ENCODE results near the gene MIER2.
"Not testable (repeated sequence)": the region's sequence is repeated elsewhere in the genome, so short reads cannot be mapped to it uniquely, and the experiment has no call there.

MIER2 gene

GRCh38 chr19:344625-345319 lies at the start of gene MIER2:
Gene MIER2 (minus strand): TSS chr19:344796. CDS start chr19:344782, 14 bp downstream.
- peak; percentile 55 to 87 (median 83) for DNase-seq (ENCODE audit: low read depth in 4 of 4, low spot score in 1 of 4)

- not testable (repeated sequence) for DNase-seq (ENCODE audit: low read depth in 4 of 4, low spot score in 1 of 4)
Observed at GRCh38 chr19:393560-393959, 49.0 kb upstream of the MIER2 start.

- no peak for DNase-seq (ENCODE audit: low read depth in 4 of 4, low spot score in 1 of 4)
Observed at GRCh38 chr19:392375-392970, 47.9 kb upstream of the MIER2 start.

GRCh38 chr19:391726-392374 lies 47.3 kb upstream of the MIER2 start:
- no peak for DNase-seq (ENCODE audit: low read depth in 4 of 4, low spot score in 1 of 4)

GRCh38 chr19:391207-391557 lies 46.6 kb upstream of the MIER2 start:
- DNase-seq (ENCODE audit: low read depth in 4 of 4, low spot score in 1 of 4), result no peak

- no peak for DNase-seq (ENCODE audit: low read depth in 4 of 4, low spot score in 1 of 4)
Observed at GRCh38 chr19:390386-391206, 46.0 kb upstream of the MIER2 start.

- no peak for DNase-seq (ENCODE audit: low read depth in 4 of 4, low spot score in 1 of 4)
Observed at GRCh38 chr19:389935-390289, 45.3 kb upstream of the MIER2 start.

- DNase-seq (ENCODE audit: low read depth in 4 of 4, low spot score in 1 of 4), result no peak
Observed at GRCh38 chr19:389255-389934, 44.8 kb upstream of the MIER2 start.

- no peak for DNase-seq (ENCODE audit: low read depth in 4 of 4, low spot score in 1 of 4)
Observed at GRCh38 chr19:388691-389090, 44.1 kb upstream of the MIER2 start.

- no peak for DNase-seq (ENCODE audit: low read depth in 4 of 4, low spot score in 1 of 4)
Observed at GRCh38 chr19:387777-388176, 43.2 kb upstream of the MIER2 start.

- DNase-seq (ENCODE audit: low read depth in 4 of 4, low spot score in 1 of 4), result not testable (repeated sequence)
Observed at GRCh38 chr19:386632-387301, 42.2 kb upstream of the MIER2 start.

- not testable (repeated sequence) for DNase-seq (ENCODE audit: low read depth in 4 of 4, low spot score in 1 of 4)
Observed at GRCh38 chr19:386189-386588, 41.6 kb upstream of the MIER2 start.

GRCh38 chr19:384799-385169 lies 40.2 kb upstream of the MIER2 start:
- no peak for DNase-seq (ENCODE audit: low read depth in 4 of 4, low spot score in 1 of 4)

- no peak for DNase-seq (ENCODE audit: low read depth in 4 of 4, low spot score in 1 of 4)
Observed at GRCh38 chr19:383922-384798, 39.6 kb upstream of the MIER2 start.

GRCh38 chr19:383040-383439 lies 38.4 kb upstream of the MIER2 start:
- no peak for DNase-seq (ENCODE audit: low read depth in 4 of 4, low spot score in 1 of 4)

GRCh38 chr19:382578-382977 lies 38.0 kb upstream of the MIER2 start:
- DNase-seq (ENCODE audit: low read depth in 4 of 4, low spot score in 1 of 4), result peak in 1 of 4 experiments; percentile 28

GRCh38 chr19:381901-382300 lies 37.3 kb upstream of the MIER2 start:
- not testable (repeated sequence) for DNase-seq (ENCODE audit: low read depth in 4 of 4, low spot score in 1 of 4)

GRCh38 chr19:380618-381219 lies 36.1 kb upstream of the MIER2 start:
- not testable (repeated sequence) for DNase-seq (ENCODE audit: low read depth in 4 of 4, low spot score in 1 of 4)

- no peak for DNase-seq (ENCODE audit: low read depth in 4 of 4, low spot score in 1 of 4)
Observed at GRCh38 chr19:379796-380195, 35.2 kb upstream of the MIER2 start.
